ENCODE measurements around the gene GALNT18. TPM values are rescaled to one million over a fixed set of nuclear protein-coding genes. Genes with fewer than 3 reads are reported as not detected.

Gene GALNT18
- total and polyA plus RNA-seq, 2 donors (not counting 3 experiments of a cell fraction or from before 2014, with no cell fraction given) = 0.17 to 0.18 TPM

GRCh38 chr11:11415901-11416300 is 205.9 kb downstream of the GALNT18 start:
- Histone ChIP-seq H3K36me3 (ENCODE audit: control insufficient read depth in 2 of 2, extremely low read depth in 1 of 2, insufficient read depth in 2 of 2, low read length in 2 of 2) (no peaks in the 10 kb centered on the region), H3K4me2 (ENCODE audit: insufficient read depth, low read length) (no peak overlapping the region), H2AFZ (ENCODE audit: low read depth, low read length) (no peak overlapping the region), H3K9me3 (replicated peaks; ENCODE audit: control insufficient read depth, insufficient read depth, low read length) (no peaks in the 10 kb centered on the region), H3K4me1 (ENCODE audit: control insufficient read depth, extremely low read depth, insufficient read depth, low read length) (no peaks in the 10 kb centered on the region), H3K27me3 (ENCODE audit: control insufficient read depth in 2 of 2, insufficient read depth in 2 of 2, low read length in 2 of 2) (no peaks in the 10 kb centered on the region), H3K27ac (ENCODE audit: insufficient read depth, low read depth, low read length) (no peak overlapping the region), H3K9ac (replicated peaks; ENCODE audit: extremely low read depth, insufficient read depth, low read length) (no peak overlapping the region), H3K79me2 (ENCODE audit: control insufficient read depth, insufficient read depth, low read length) (no peaks in the 10 kb centered on the region), H3K4me3 (replicated peaks in 1 of 3; ENCODE audit: insufficient read depth in 1 of 3, low read depth in 1 of 3, low read length in 3 of 3) (no peak overlapping the region), H3K9me1 (replicated peaks; ENCODE audit: control insufficient read depth, extremely low read depth, insufficient read depth, low read length) (no peaks in the 10 kb centered on the region), H4K20me1 (replicated peaks; ENCODE audit: control insufficient read depth, extremely low read depth, insufficient read depth, low read length) (no peaks in the 10 kb centered on the region)
- DNase-seq (ENCODE audit: low read depth, low spot score) = no peak
- TF ChIP-seq CTCF (IDR thresholded peaks at IDR 0.05; ENCODE audit: extremely low read depth in 1 of 2, insufficient read depth in 1 of 2, low read depth in 1 of 2, low read length in 2 of 2) = no peak
- no peak for TF ChIP-seq MYC (IDR thresholded peaks at IDR 0.05; ENCODE audit: low read depth, low read length)
- TF ChIP-seq JUN (IDR thresholded peaks at IDR 0.05; ENCODE audit: borderline replicate concordance, insufficient read depth, insufficient read length, low read depth) = no peak
- no peak for TF ChIP-seq POLR2AphosphoS5 (IDR thresholded peaks at IDR 0.05; ENCODE audit: insufficient read depth, low read depth, low read length)
- TF ChIP-seq FOS (IDR thresholded peaks at IDR 0.05; ENCODE audit: borderline replicate concordance, insufficient read depth, low read length) = no peak
- no peak for TF ChIP-seq MAX (IDR thresholded peaks at IDR 0.05; ENCODE audit: insufficient read depth, insufficient read length)
- TF ChIP-seq POLR2A (IDR thresholded peaks at IDR 0.05; ENCODE audit: low read depth, low read length) = no peak
- TF ChIP-seq GATA2 (IDR thresholded peaks at IDR 0.05; ENCODE audit: insufficient read depth, insufficient read length, low read depth, low read length) = no peak
- no peak for TF ChIP-seq EZH2 (IDR thresholded peaks at IDR 0.05; ENCODE audit: borderline replicate concordance, low read depth, low read length, severe bottlenecking)
- dilution Hi-C loops (cut with MboI; ENCODE audit: extremely low pct_ligation_motif_present, low sequenced_read_pairs) (no loop called here), intact Hi-C loops (cut with micrococcal nuclease) (no loop called here)
- ChIA-PET CTCF (no interaction called here), POLR2A (no interaction called here)
- BruUV-seq (replicated peaks) = no TSS peak
- FAIRE-seq = no peak

Measured in endothelial cell of umbilical vein (primary cell).